Measurements from ENCODE around the gene PITX1. TPM values are rescaled to one million over a fixed set of nuclear protein-coding genes. Genes with fewer than 3 reads are reported as not detected.

Gene PITX1
- total RNA-seq, 1 donor from 2014 or later: not detected

DNA sequence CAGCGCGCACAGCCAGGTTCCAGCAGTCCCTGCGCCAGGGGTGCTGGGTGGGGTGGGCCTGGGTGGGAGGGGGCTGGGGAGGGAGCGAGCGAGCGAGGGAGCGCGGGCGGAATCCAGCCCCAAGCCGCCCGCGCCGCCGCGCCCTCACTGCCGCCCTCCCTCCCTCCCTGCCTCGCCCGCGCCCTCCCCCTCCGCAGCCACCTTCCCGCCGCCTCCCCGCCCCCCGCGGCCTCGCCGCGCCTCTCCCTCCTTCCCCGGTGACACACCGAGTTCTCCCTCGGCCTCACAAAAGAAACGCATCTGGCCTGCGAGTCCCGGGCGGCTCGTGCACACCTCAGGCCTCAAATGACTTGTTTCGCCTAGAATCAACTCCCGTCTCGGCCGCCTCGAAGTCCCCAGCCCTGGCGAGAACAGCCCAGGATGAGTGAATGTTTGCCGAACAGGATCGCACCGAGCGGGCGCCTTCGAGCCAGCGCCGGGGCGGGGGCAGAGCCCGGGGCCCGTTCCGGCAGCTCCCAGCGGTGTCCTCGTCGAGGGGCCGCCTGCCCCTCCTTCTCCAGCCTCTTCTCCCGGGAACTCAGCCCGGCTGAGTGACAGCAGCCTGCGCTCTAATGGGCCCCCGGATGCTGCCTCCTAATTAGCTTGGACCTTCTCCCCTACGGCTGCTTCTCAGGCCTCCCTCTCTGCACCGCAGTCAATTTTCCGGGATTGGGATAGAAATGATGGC is 371 bp upstream of the PITX1 start:
- peak; percentile 85 for DNase-seq (ENCODE audit: low spot score)
- no peaks in the 10 kb centered on the region for H3K36me3 ChIP-seq
- no peak overlapping the region for H2AFZ ChIP-seq (replicated peaks)
- no peak overlapping the region for H3K27ac ChIP-seq
- TF ChIP-seq CTCF (IDR thresholded peaks at IDR 0.05) (no peak), EZH2 (IDR thresholded peaks at IDR 0.05) (peak; percentile 85), EZH2phosphoT487 (IDR thresholded peaks at IDR 0.05) (no peak)
- peaks cover 94% of the 10 kb centered on the region for H4K20me1 ChIP-seq (ENCODE audit: low read depth)
- Mint-ChIP-seq H3K27ac (no peak overlapping the region), H3K27me3 (ENCODE audit: insufficient read depth, low read depth) (peaks cover 83% of the 10 kb centered on the region), H3K4me1 (peaks cover 21% of the 10 kb centered on the region), H3K9me3 (peaks cover 5% of the 10 kb centered on the region), H3K36me3 (no peaks in the 10 kb centered on the region), H3K4me3 (peak overlapping the region; percentile 85)
- H3K9me3 ChIP-seq (ENCODE audit: low read depth): no peaks in the 10 kb centered on the region
- peak overlapping the region; percentile 85 for H3K4me2 ChIP-seq
- H3K4me3 ChIP-seq: peak overlapping the region; percentile 40
- H3F3A ChIP-seq (ENCODE audit: low read depth): peaks cover 42% of the 10 kb centered on the region
- peaks cover 100% of the 10 kb centered on the region for H3K27me3 ChIP-seq
- no peaks in the 10 kb centered on the region for H3K79me2 ChIP-seq (ENCODE audit: low read depth)
- H3K9ac ChIP-seq: no peak overlapping the region
- H3K4me1 ChIP-seq: peaks cover 20% of the 10 kb centered on the region

DNA sequence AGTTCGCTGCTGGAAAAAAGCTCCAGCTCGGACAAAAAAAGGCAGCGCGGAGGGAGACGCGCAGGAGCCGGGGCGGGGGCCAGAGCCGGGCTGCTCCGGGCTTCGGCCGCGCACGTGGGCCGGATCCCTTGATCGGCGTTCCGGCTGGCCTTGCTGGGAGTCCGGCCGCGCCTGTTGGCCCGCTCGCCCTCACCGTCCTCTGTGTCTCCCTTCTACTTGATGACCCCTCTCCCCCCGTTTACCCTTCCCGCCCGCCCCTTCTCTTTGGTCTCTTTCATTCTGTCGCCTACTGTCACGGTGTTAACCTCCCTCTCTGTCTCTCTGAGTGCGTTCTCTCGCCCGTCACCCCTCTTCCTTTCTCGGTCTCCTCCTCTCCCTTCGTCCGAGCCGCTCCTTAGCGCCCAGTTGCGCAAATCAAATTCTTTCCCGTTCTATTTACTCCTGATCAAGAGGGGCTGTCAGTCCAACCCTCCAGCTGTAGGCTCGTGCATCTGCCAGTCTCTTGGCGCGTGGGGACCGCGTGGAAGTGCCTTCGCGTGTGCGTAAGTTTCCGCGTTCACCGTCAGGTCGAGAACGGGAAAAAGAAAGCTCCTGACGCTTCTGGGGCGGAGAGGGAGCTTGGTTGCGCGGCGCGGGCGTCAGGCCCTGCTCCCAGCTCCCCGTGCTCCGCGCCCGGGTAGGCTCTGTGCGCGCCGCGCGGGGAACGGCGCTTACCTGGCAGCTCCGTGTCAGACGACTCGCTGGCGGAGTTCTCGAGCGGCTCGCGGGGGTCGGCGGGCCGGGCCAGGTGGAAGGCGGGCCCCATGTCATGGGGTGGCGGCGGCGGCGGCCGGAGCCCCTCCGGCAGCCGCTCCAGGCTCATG is 798 bp downstream of the PITX1 start:
- H4K20me1 ChIP-seq (ENCODE audit: low read depth): peaks cover 88% of the 10 kb centered on the region
- no peaks in the 10 kb centered on the region for H3K79me2 ChIP-seq (ENCODE audit: low read depth)
- peaks cover 18% of the 10 kb centered on the region for H3K4me1 ChIP-seq
- no peaks in the 10 kb centered on the region for H3K36me3 Mint-ChIP-seq
- H3K4me3 Mint-ChIP-seq: peak overlapping the region; percentile 63
- H3F3A ChIP-seq (ENCODE audit: low read depth): peaks cover 42% of the 10 kb centered on the region
- H2AFZ ChIP-seq (replicated peaks): no peak overlapping the region
- no peaks in the 10 kb centered on the region for H3K9me3 ChIP-seq (ENCODE audit: low read depth)
- peaks cover 5% of the 10 kb centered on the region for H3K9me3 Mint-ChIP-seq
- no peak overlapping the region for H3K9ac ChIP-seq
- TF ChIP-seq CTCF (IDR thresholded peaks at IDR 0.05) (no peak), EZH2phosphoT487 (IDR thresholded peaks at IDR 0.05) (peak; percentile 97), EZH2 (IDR thresholded peaks at IDR 0.05) (peak; percentile 98)
- no peaks in the 10 kb centered on the region for H3K36me3 ChIP-seq
- peak overlapping the region; percentile 40 for H3K4me3 ChIP-seq
- no peak overlapping the region for H3K27ac ChIP-seq
- H3K27me3 ChIP-seq: peaks cover 100% of the 10 kb centered on the region
- peak; percentile 83 for DNase-seq (ENCODE audit: low spot score)
- no peak overlapping the region for H3K27ac Mint-ChIP-seq
- H3K4me2 ChIP-seq: peak overlapping the region; percentile 85
- peaks cover 22% of the 10 kb centered on the region for H3K4me1 Mint-ChIP-seq
- H3K27me3 Mint-ChIP-seq (ENCODE audit: insufficient read depth, low read depth): peaks cover 82% of the 10 kb centered on the region

- peak overlapping the region; percentile 72 for H3K4me3 Mint-ChIP-seq
- no peak for TF ChIP-seq EZH2 (IDR thresholded peaks at IDR 0.05)
- no peak for TF ChIP-seq EZH2phosphoT487 (IDR thresholded peaks at IDR 0.05)
- no peak for TF ChIP-seq CTCF (IDR thresholded peaks at IDR 0.05)
- peaks cover 5% of the 10 kb centered on the region for H3K9me3 Mint-ChIP-seq
- Histone ChIP-seq H3K4me2 (peak overlapping the region; percentile 85), H3K4me1 (peaks cover 18% of the 10 kb centered on the region), H3K27ac (no peak overlapping the region), H3F3A (ENCODE audit: low read depth) (peaks cover 44% of the 10 kb centered on the region), H3K27me3 (peaks cover 100% of the 10 kb centered on the region), H3K36me3 (no peaks in the 10 kb centered on the region), H3K9me3 (ENCODE audit: low read depth) (no peaks in the 10 kb centered on the region), H2AFZ (replicated peaks) (no peak overlapping the region), H3K79me2 (ENCODE audit: low read depth) (no peaks in the 10 kb centered on the region), H3K4me3 (peak overlapping the region; percentile 40), H3K9ac (no peak overlapping the region), H4K20me1 (ENCODE audit: low read depth) (peaks cover 88% of the 10 kb centered on the region)
- no peak overlapping the region for H3K27ac Mint-ChIP-seq
- no peak for DNase-seq (ENCODE audit: low spot score)
- no peaks in the 10 kb centered on the region for H3K36me3 Mint-ChIP-seq
- peaks cover 77% of the 10 kb centered on the region for H3K27me3 Mint-ChIP-seq (ENCODE audit: insufficient read depth, low read depth)
- H3K4me1 Mint-ChIP-seq: peaks cover 22% of the 10 kb centered on the region
These were observed 1.4 kb downstream of the PITX1 start for GRCh38 chr5:135032695-135032998.

All from neural progenitor cell (in vitro differentiated cells).